GM12878 (cell line): ENCODE data around the gene MKRN2. TPM values are rescaled to one million over a fixed set of nuclear protein-coding genes. Genes with fewer than 3 reads are reported as not detected.

ENCODE experiments used
- ATAC-seq: fragments of 200-7000 bp; cut with Tn5 transposase; 3 replicates; pipeline ENCODE4 v1.9.1; 2020; ENCODE audit warnings: mild to moderate bottlenecking, moderate library complexity
- BruUV-seq: library from RNA; stranded (reverse); fragments of 400-500 nt; replicated peaks from 2 replicates; lab custom pipeline; 2021; lab: Mats Ljungman, UMichigan
- CTCF ChIA-PET: fragments of 300-600 bp; sonication (Branson Sonifier 250); formaldehyde crosslinking; extraction: SDS; loops from one replicate; lab custom pipeline; 2021; ENCODE audit warnings: inconsistent platforms; lab: Yijun Ruan, JAX
- POLR2A ChIA-PET: fragments of 350-600 bp; formaldehyde crosslinking; extraction: SDS; loops from one replicate; lab custom pipeline; 2021; ENCODE audit warnings: inconsistent platforms; lab: Charles Lee
- RAD21 ChIA-PET: fragments of 300-600 bp; sonication (Branson Sonifier 250); formaldehyde crosslinking; loops from one replicate; lab custom pipeline; 2023; ENCODE audit warnings: antibody characterized with exemption; ENCODE audit not compliant: unreplicated experiment; lab: Charles Lee
- SMC1A ChIA-PET: fragments of 300-600 bp; sonication (Branson Sonifier 250); formaldehyde crosslinking; loops from one replicate; lab custom pipeline; 2023; ENCODE audit not compliant: unreplicated experiment, uncharacterized antibody; lab: Charles Lee
- DNase-seq: peaks from one replicate; pipeline ENCODE4 v3.0.0-alpha.2; 2011; ENCODE audit warnings: low read depth, low spot score
- FAIRE-seq: peaks from 3 replicates; lab custom pipeline; 2011; peaks lifted over from hg19 to GRCh38; lab: Jason Lieb, UNC
- H2AFZ ChIP-seq: 2 replicates; pipeline ENCODE4 v1.6.0; 2011; ENCODE audit warnings: low read depth, low read length, control low read depth; ENCODE audit not compliant: control insufficient read depth
- H3K27ac ChIP-seq: 2 replicates; pipeline ENCODE4 v1.5.1; 2011; ENCODE audit warnings: control low read depth; ENCODE audit not compliant: control insufficient read depth, insufficient read depth
- H3K27me3 ChIP-seq, 2 experiments: replicated peaks in 1 of 2; 2 replicates each; pipeline versions ENCODE4 v1.6.0 to v1.6.1; 2011; ENCODE audit warnings: low read length in 1 of 2; ENCODE audit not compliant: control insufficient read depth in 2 of 2, insufficient read depth in 2 of 2
- H3K36me3 ChIP-seq, 2 experiments: 2 replicates each; pipeline ENCODE4 v1.5.1; 2011; ENCODE audit warnings: low read length in 1 of 2; ENCODE audit not compliant: control insufficient read depth in 2 of 2, insufficient read depth in 2 of 2
- H3K4me1 ChIP-seq: 2 replicates; pipeline ENCODE4 v1.6.1; 2011; ENCODE audit warnings: mild to moderate bottlenecking, low read length, moderate library complexity, mixed read lengths; ENCODE audit not compliant: control insufficient read depth, insufficient read depth
- H3K4me2 ChIP-seq: 2 replicates; pipeline ENCODE4 v1.6.0; 2011; ENCODE audit warnings: control low read depth; ENCODE audit not compliant: control insufficient read depth, insufficient read depth
- H3K4me3 ChIP-seq: fragments of 200-600 bp; sonication (generic); 2 replicates; pipeline ENCODE4 v1.5.1; 2016
- H3K79me2 ChIP-seq: 2 replicates; pipeline ENCODE4 v1.6.0; 2011; ENCODE audit warnings: low read length; ENCODE audit not compliant: control insufficient read depth, insufficient read depth
- H3K9ac ChIP-seq: 2 replicates; pipeline ENCODE4 v1.8.0; 2011; ENCODE audit warnings: low read length, control low read depth, mixed read lengths; ENCODE audit not compliant: control insufficient read depth, insufficient read depth
- H3K9me3 ChIP-seq: replicated peaks from 3 replicates; pipeline ENCODE4 v1.5.1; 2011; ENCODE audit warnings: mild to moderate bottlenecking, low read length; ENCODE audit not compliant: control insufficient read depth, insufficient read depth
- H4K20me1 ChIP-seq: 2 replicates; pipeline ENCODE4 v1.6.0; 2011; ENCODE audit not compliant: control insufficient read depth, insufficient read depth
- ATF2 ChIP-seq: IDR thresholded peaks from 2 replicates; pipeline ENCODE4 v1.6.1; 2012; ENCODE audit warnings: low read length, inconsistent platforms
- BACH1 ChIP-seq: fragments of 450-650 bp; IDR thresholded peaks from 2 replicates; pipeline ENCODE4 v1.6.1; 2017; ENCODE audit warnings: mild to moderate bottlenecking, borderline replicate concordance
- BCL11A ChIP-seq: IDR thresholded peaks from 2 replicates; pipeline ENCODE4 v1.6.1; 2011; ENCODE audit warnings: low read depth, low read length
- BCL3 ChIP-seq: IDR thresholded peaks from 2 replicates; pipeline ENCODE4 v1.6.1; 2011; ENCODE audit warnings: borderline replicate concordance, low read depth, mild to moderate bottlenecking, moderate library complexity, low read length; ENCODE audit not compliant: insufficient read depth, poor library complexity, severe bottlenecking
- CEBPB ChIP-seq, 2 experiments: fragments of 150-350 bp in 1 of 2; IDR thresholded peaks; 2 replicates each; pipeline ENCODE4 v1.6.1; 2012 to 2014; ENCODE audit warnings: low read depth in 2 of 2, low read length in 2 of 2, borderline replicate concordance in 1 of 2, inconsistent platforms in 1 of 2
- CREM ChIP-seq: IDR thresholded peaks from 2 replicates; pipeline ENCODE4 v1.6.1; 2014; ENCODE audit warnings: antibody characterized with exemption, low read depth
- DPF2 ChIP-seq: fragments of 450-650 bp; IDR thresholded peaks from 2 replicates; pipeline ENCODE4 v1.6.1; 2017; ENCODE audit warnings: mild to moderate bottlenecking
- FOXM1 ChIP-seq: IDR thresholded peaks from 2 replicates; pipeline ENCODE4 v1.6.1; 2012; ENCODE audit warnings: low read depth, mild to moderate bottlenecking, inconsistent platforms, low read length, moderate library complexity
- GATAD2B ChIP-seq: fragments of 450-650 bp; conservative IDR thresholded peaks from 2 replicates; pipeline ENCODE4 v1.6.1; 2017; ENCODE audit warnings: low read depth, mild to moderate bottlenecking, moderate library complexity
- JUNB ChIP-seq: IDR thresholded peaks from 2 replicates; pipeline ENCODE4 v1.6.1; 2016; ENCODE audit warnings: antibody characterized with exemption, mild to moderate bottlenecking
- NFIC ChIP-seq: IDR thresholded peaks from 2 replicates; pipeline ENCODE4 v1.6.1; 2012; ENCODE audit warnings: low read depth, mild to moderate bottlenecking, inconsistent platforms, low read length, moderate library complexity
- NFXL1 ChIP-seq: fragments of 450-650 bp; IDR thresholded peaks from 2 replicates; pipeline ENCODE4 v1.6.1; 2017; ENCODE audit warnings: antibody characterized with exemption, mild to moderate bottlenecking, borderline replicate concordance
- PAX5 ChIP-seq: IDR thresholded peaks from 2 replicates; pipeline ENCODE4 v1.6.1; 2011; ENCODE audit warnings: low read depth, low read length, borderline replicate concordance
- STAT1 ChIP-seq: fragments of 450-650 bp; conservative IDR thresholded peaks from 2 replicates; pipeline ENCODE4 v1.6.1; 2014; ENCODE audit warnings: antibody characterized with exemption, mild to moderate bottlenecking
- USF1 ChIP-seq: IDR thresholded peaks from 2 replicates; pipeline ENCODE4 v1.6.1; 2011; ENCODE audit warnings: borderline replicate concordance, low read depth, mild to moderate bottlenecking, moderate library complexity, mixed read lengths, low read length; ENCODE audit not compliant: insufficient read depth; ENCODE audit errors: extremely low read length
- ZBED1 ChIP-seq: IDR thresholded peaks from 2 replicates; pipeline ENCODE4 v1.6.1; 2016; ENCODE audit warnings: borderline replicate concordance
- WGBS: methylation state at CpG from one replicate; pipeline ENCODE4 v1.1.6; 2016; ENCODE audit warnings: low lambda C conversion rate; ENCODE audit not compliant: insufficient replicate concordance, insufficient coverage; ENCODE audit errors: missing lambda C conversion rate; 5-methylcytosine and 5-hydroxymethylcytosine counted together
- in situ Hi-C: fragments of 300-500 bp; cut with MboI; formaldehyde crosslinking; loops from 9 replicates; pipeline ENCODE4 v1.14.3; 2018; ENCODE audit warnings: mixed read lengths
- intact Hi-C: fragments of 100-400 bp; cut with micrococcal nuclease; formaldehyde crosslinking; loops from one replicate; pipeline ENCODE4 v1.14.2; 2022; ENCODE audit not compliant: unreplicated experiment
- polyA plus RNA-seq, 11 experiments: library from polyadenylated mRNA; depleted of rRNA in 4 of 11; unstranded in 6 of 11; stranded (reverse) in 5 of 11; fragments of >200 nt; fragmentation: Nextera tagmentation in 4 of 11; fragmentation: Illumina TruSeq in 1 of 11; extraction: Ambion mirVana in 4 of 11; extraction: Trizol in 1 of 11; gene quantifications; 1 replicate in 1 of 11; 2 replicates in 10 of 11; pipeline versions ENCODE4 v1.2.1 to v1.2.3, GENCODE V29; 2011 to 2016; ENCODE audit warnings: inconsistent platforms in 2 of 11, missing spikeins in 2 of 11, low read depth in 1 of 11
- total RNA-seq, 4 experiments: library from RNA; depleted of rRNA in 3 of 4; stranded (reverse); fragments of >200 nt in 3 of 4; fragmentation: Illumina TruSeq in 1 of 4; extraction: Trizol in 1 of 4; gene quantifications; 2 replicates each; pipeline versions ENCODE4 v1.2.1 to v1.2.3, GENCODE V29; 2013 to 2021

The MKRN2 gene
- total and polyA plus RNA-seq, 10 of the 15 experiments (the other 5 are each of a cell fraction or from before 2014, with no cell fraction given) = 15.4 to 40.7 (median 34.4) TPM

GRCh38 chr3:12585970-12586369, 29.1 kb downstream of the MKRN2 start (continued):
- peak; percentile 69; the same call in 1 of the 2 replicates for TF ChIP-seq PAX5
- TF ChIP-seq ZBED1 = peak; percentile 21; the same call in 1 of the 2 replicates
- TF ChIP-seq CEBPB (IDR thresholded peaks at IDR 0.05; ENCODE audit: borderline replicate concordance in 1 of 2, low read depth in 2 of 2, low read length in 2 of 2) = no peak
- TF ChIP-seq STAT1 = no peak
- peak; percentile 34; the same call in 1 of the 2 replicates for TF ChIP-seq JUNB
- TF ChIP-seq NFIC = 0 out of 2 replicates have a peak, but pooled peaks have one; percentile 22
- TF ChIP-seq BCL3 = no peak
- TF ChIP-seq FOXM1 = 0 out of 2 replicates have a peak, but pooled peaks have one; percentile 33
- TF ChIP-seq ATF2 = 0 out of 2 replicates have a peak, but pooled peaks have one; percentile 51

GRCh38 chr3:12586403-12586802, 29.5 kb downstream of the MKRN2 start:
- H3K9me3 ChIP-seq = no peaks in the 10 kb centered on the region
- DNase-seq = no peak
- H3K4me2 ChIP-seq = no peak overlapping the region
- no peak overlapping the region for H2AFZ ChIP-seq
- no peak overlapping the region for H3K9ac ChIP-seq
- peak; percentile 28 for ATAC-seq
- H3K79me2 ChIP-seq = no peaks in the 10 kb centered on the region
- ChIA-PET RAD21 (interaction anchor here (1.3 to 1.6 kb wide), 2 partner anchors 62 to 134 kb away, joined by 3 to 4 read pairs; no protein-coding TSS in a partner anchor), POLR2A (no interaction called here), SMC1A (no interaction called here), CTCF (no interaction called here)
- no peak for TF ChIP-seq NFXL1
- no peak for TF ChIP-seq DPF2
- no peak for TF ChIP-seq GATAD2B
- no peak for TF ChIP-seq BACH1
- no peak for TF ChIP-seq BCL11A
- TF ChIP-seq CREM = no peak
- no peak for TF ChIP-seq USF1
- no peak for TF ChIP-seq ATF2
- no peaks in the 10 kb centered on the region for H3K27me3 ChIP-seq
- no peak overlapping the region for H3K27ac ChIP-seq
- peaks cover 6% of the 10 kb centered on the region; the same call in 1 of the 2 replicates for H3K4me1 ChIP-seq
- H4K20me1 ChIP-seq = no peaks in the 10 kb centered on the region
- H3K36me3 ChIP-seq = peaks cover 42 to 54% of the 10 kb centered on the region in 2 experiments; a peak in 3 of 4 replicates
- 31% methylated on average over 3 of the region's 3 CpGs for WGBS
- no peak overlapping the region for H3K4me3 ChIP-seq
- BruUV-seq = TSS peak; percentile 17
- in situ Hi-C loops = no loop called here
- intact Hi-C loops = no loop called here
- FAIRE-seq = no peak
